ENCODE results near the gene MADCAM1.
"Not testable (repeated sequence)": the region's sequence is repeated elsewhere in the genome, so short reads cannot be mapped to it uniquely, and the experiment has no call there.

Gene MADCAM1

DNA sequence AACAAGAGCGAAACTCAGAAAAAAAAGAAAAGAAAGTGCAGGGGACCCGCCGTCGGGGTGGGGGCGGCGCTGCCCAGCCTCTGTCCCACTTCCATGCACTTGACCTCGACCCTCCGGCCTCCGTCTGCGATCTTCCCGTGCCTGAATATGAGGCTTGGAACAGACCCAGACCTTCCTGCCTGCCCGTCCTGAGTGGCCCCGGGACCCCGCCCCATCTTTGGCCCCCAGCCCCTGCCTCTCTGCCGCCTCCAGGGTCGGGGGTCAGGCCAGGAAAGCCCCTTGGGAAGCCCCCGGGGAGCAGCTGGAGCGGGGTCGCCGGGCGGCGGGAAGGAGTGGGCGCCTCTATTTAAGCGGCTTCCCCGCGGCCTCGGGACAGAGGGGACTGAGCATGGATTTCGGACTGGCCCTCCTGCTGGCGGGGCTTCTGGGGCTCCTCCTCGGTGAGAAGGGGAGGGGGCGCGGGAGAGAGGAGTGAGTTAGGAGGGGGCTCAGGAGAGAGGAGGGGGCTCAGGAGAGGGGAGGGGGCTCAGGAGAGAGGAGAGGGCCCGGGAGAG is at the start of gene MADCAM1:
MADCAM1 (plus strand) TSS at position 375 of the 554 bp plus-strand sequence; CDS start at position 389, 14 bp downstream.
- DNase-seq (ENCODE audit: insufficient read length, low spot score) (no peak), FAIRE-seq (no peak)
- TF ChIP-seq POLR2A (IDR thresholded peaks at IDR 0.05; ENCODE audit: low read depth, low read length) = no peak

- TF ChIP-seq POLR2A (IDR thresholded peaks at IDR 0.05; ENCODE audit: low read depth, low read length) = no peak
- DNase-seq (ENCODE audit: insufficient read length, low spot score) (no peak), FAIRE-seq (no peak)
These were observed 49.2 kb upstream of the MADCAM1 start for GRCh38 chr19:447064-447426.

DNA sequence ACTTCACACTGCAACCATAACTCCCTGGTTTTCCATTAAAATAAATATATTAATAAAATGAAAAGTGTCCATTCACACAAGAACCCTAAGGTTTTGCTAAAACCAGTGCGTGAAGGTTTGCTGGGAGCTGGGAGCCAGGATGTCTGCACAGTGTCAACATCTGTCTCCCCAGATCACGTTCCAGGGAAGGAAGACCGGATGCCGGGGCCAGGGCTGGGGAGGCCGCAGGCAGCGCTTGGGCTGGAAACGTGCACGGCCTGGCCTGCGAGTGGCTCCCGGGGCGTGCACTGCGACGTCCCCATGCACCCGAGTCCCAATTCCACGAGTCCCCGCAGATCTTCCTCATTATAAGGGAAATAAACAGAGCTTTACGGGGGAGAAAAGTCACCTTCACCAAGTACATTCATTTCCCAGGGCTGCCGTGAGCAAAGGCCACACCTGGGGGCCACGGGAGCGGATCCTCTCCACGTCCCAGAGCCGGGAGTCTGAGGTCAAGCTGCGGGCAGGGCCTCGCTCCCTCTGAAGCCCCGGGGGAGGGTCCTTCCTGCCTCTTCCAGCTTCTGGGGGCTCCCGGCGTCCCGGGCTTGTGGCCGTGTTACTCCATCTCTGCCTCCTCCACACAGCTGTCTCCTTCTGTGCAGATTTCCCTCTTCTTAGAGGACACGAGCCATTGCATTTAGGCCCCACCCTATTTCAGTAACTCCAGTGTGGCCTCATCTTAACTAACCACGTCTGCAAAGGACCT is 48.3 kb upstream of the MADCAM1 start:
- TF ChIP-seq POLR2A (IDR thresholded peaks at IDR 0.05; ENCODE audit: low read depth, low read length) = no peak
- FAIRE-seq = no peak
- no peak for DNase-seq (ENCODE audit: insufficient read length, low spot score)

- no peak for TF ChIP-seq POLR2A (IDR thresholded peaks at IDR 0.05; ENCODE audit: low read depth, low read length)
- DNase-seq (ENCODE audit: insufficient read length, low spot score) (no peak), FAIRE-seq (no peak)
These were observed 46.4 kb upstream of the MADCAM1 start for GRCh38 chr19:449916-450315.

DNA sequence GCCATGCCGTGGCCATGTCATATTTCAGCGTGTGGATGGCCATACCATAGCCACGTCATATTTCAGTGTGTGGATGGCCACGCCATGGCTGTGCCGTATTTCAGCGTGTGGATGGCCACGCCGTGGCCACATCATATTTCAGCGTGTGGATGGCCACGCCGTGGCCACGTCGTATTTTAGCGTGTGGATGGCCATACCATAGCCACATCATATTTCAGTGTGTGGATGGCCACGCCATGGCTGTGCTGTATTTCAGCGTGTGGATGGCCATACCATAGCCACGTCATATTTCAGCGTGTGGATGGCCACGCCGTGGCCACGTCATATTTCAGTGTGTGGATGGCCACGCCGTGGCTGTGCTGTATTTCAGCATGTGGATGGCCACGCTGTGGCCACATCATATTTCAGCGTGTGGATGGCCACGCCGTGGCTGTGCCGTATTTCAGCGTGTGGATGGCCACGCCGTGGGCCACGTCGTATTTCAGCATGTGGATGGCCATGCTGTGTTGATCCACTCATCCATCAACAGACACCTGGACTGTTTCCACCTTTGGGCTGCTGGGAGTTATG is 45.3 kb upstream of the MADCAM1 start:
- not testable (repeated sequence) for DNase-seq (ENCODE audit: insufficient read length, low spot score); FAIRE-seq

DNA sequence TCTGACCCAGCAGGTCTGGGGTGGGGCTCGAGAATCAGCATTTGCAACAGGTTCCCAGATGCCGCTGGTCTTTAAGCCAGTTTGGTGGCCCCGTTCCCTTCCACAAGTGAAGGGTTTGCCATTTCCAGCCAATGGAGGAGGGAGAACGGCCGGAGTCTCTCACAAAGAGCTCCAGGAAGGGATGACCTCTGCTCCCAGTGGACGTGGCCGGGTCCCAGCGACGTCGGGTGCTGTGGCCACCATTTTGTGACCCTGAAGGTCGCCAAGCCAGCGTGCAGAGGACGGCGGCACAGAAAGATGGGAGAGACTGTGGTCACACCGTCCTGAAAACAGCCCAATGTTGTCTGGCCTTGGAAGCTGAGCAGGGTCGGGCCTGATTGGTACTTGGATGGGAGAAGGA is 43.5 kb upstream of the MADCAM1 start:
- no peak for DNase-seq (ENCODE audit: insufficient read length, low spot score)
- FAIRE-seq = no peak
- TF ChIP-seq POLR2A (IDR thresholded peaks at IDR 0.05; ENCODE audit: low read depth, low read length) = no peak

DNA sequence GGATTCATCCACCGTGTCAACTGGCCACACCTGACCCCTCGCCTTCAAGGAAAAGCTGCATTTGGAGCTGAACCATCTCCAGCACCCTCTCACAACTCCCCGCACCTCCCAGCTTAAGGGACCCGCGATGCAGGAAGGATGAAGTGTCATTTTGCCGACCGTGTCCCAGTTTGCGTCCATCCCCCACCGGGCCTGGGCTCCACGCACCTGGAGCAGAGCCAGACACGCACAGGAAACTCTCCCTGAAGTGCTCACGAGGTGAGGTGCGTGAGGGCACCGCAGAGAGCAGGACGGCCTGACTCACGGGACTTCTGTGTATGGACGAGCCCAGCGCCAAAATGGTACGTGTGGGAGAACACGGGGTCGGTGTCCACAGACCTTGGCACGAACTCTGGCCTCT is 42.7 kb upstream of the MADCAM1 start:
- TF ChIP-seq POLR2A (IDR thresholded peaks at IDR 0.05; ENCODE audit: low read depth, low read length) = no peak
- no peak for DNase-seq (ENCODE audit: insufficient read length, low spot score)
- no peak for FAIRE-seq

GRCh38 chr19:455031-455705 is 41.1 kb upstream of the MADCAM1 start:
- DNase-seq (ENCODE audit: insufficient read length, low spot score) (no peak), FAIRE-seq (no peak)
- no peak for TF ChIP-seq POLR2A (IDR thresholded peaks at IDR 0.05; ENCODE audit: low read depth, low read length)

GRCh38 chr19:455851-456546 is 40.3 kb upstream of the MADCAM1 start:
- DNase-seq (ENCODE audit: insufficient read length, low spot score) = no peak
- FAIRE-seq = no peak
- no peak for TF ChIP-seq POLR2A (IDR thresholded peaks at IDR 0.05; ENCODE audit: low read depth, low read length)

DNA sequence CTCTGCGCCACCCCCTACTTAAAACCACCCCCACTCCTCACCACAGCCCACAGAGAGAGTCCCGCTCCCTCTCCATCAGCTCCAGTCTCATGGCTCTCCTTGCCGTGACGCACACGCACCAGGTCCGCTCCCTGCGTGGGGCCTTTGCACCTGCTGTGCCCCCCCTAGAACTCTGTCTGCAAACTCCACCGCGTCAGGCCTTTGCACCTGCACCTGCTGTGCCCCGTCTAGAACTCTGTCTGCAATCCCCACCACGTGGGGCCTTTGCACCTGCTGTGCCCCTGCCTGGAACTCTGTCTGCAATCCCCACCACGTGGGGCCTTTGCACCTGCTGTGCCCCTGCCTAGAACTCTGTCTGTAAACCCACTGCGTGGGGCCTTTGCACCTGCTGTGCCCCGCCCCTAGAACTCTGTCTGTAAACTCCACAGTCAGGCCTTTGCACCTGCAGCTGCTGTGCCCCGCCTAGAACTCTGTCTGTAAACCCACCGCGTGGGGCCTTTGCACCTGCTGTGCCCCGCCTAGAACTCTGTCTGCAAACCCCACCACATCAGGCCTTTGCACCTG is 39.7 kb upstream of the MADCAM1 start:
- FAIRE-seq (no peak), DNase-seq (ENCODE audit: insufficient read length, low spot score) (no peak)
- TF ChIP-seq POLR2A (IDR thresholded peaks at IDR 0.05; ENCODE audit: low read depth, low read length) = no peak

DNA sequence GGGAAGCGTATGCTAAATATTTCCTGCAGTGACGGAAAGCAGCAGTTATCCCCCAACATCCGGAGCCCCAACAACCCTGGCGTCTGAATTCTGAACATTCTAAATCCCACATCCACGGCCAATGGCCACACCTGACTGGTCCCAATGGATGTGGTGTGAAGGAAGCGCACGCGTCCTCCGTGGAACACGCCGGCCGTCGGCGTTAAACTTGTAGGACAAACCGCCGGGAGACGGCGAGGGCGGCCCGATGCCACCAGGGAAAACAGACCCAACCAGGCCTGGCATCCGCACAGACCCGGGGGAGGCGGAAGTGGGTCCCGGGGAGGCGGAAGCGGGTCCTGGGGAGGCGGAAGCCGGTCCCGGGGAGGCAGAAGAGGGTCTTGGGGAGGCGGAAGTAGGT is 38.6 kb upstream of the MADCAM1 start:
- no peak for FAIRE-seq
- no peak for TF ChIP-seq POLR2A (IDR thresholded peaks at IDR 0.05; ENCODE audit: low read depth, low read length)

DNA sequence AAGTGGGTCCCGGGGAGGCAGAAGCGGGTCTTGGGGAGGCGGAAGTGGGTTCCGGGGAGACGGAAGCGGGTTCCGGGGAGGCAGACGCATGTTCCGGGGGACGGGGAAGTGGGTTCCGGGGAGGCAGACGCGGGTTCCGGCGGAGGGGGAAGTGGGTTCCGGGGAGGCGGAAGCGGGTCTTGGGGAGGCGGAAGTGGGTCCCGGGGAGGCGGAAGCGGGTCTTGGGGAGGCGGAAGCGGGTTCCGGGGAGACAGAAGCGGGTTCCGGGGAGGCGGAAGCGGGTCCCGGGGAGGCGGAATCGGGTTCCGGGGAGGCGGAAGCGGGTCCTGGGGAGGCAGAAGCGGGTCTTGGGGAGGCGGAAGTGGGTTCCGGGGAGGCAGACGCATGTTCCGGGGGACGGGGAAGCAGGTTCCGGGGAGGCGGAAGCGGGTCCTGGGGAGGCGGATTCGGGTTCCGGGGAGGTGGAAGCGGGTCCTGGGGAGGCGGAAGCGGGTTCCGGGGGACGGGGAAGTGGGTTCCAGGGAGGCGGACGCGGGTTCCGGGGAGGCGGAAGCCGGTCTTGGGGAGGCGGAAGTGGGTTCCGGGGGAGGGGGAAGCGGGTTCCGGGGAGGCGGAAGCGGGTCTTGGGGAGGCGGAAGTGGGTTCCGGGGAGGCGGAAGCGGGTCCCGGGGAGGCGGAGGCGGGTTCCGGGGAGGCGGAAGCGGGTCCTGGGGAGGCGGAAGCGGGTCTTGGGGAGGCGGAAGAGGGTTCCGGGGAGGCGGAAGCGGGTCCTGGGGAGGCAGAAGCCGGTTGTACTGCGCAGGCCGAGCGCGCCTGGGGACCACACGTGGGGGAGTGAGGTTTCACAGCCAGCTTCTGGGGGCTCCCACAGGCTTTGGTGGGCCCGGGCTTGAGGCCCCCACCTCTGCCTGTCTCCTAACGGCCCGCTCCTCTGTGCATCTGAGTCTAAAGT is 37.9 kb upstream of the MADCAM1 start:
- no peak for DNase-seq (ENCODE audit: insufficient read length, low spot score)
- no peak for FAIRE-seq
- no peak for TF ChIP-seq POLR2A (IDR thresholded peaks at IDR 0.05; ENCODE audit: low read depth, low read length)

More for the DNA sequence above, 38.6 kb upstream of the MADCAM1 start:
- DNase-seq (ENCODE audit: insufficient read length, low spot score) = no peak
